Glutamatergic neuron (in vitro differentiated cells): ENCODE measurements around the gene OR7G1. TPM values are rescaled to one million over a fixed set of nuclear protein-coding genes. Genes with fewer than 3 reads are reported as not detected.

Experiments
- DNase-seq: peaks from one replicate; pipeline ENCODE4 v3.0.0; 2022
- H3K27ac Mint-ChIP-seq: one replicate; pipeline ENCODE4 v1.8.0; 2020; ENCODE audit warnings: mild to moderate bottlenecking, mixed read lengths, inconsistent platforms; ENCODE audit not compliant: unreplicated experiment
- H3K27me3 Mint-ChIP-seq: one replicate; pipeline ENCODE4 v1.8.0; 2020; ENCODE audit warnings: mild to moderate bottlenecking, moderate library complexity, mixed read lengths, inconsistent platforms; ENCODE audit not compliant: unreplicated experiment
- H3K36me3 Mint-ChIP-seq: one replicate; pipeline ENCODE4 v1.8.0; 2020; ENCODE audit warnings: mild to moderate bottlenecking, mixed read lengths, inconsistent platforms; ENCODE audit not compliant: unreplicated experiment
- H3K4me1 Mint-ChIP-seq: one replicate; pipeline ENCODE4 v1.8.0; 2020; ENCODE audit warnings: mild to moderate bottlenecking, low read depth, mixed read lengths, inconsistent platforms; ENCODE audit not compliant: unreplicated experiment
- H3K4me3 Mint-ChIP-seq: one replicate; pipeline ENCODE4 v1.8.0; 2020; ENCODE audit warnings: mild to moderate bottlenecking, mixed read lengths, inconsistent platforms; ENCODE audit not compliant: unreplicated experiment
- H3K9me3 Mint-ChIP-seq: one replicate; pipeline ENCODE4 v1.8.0; 2020; ENCODE audit warnings: mild to moderate bottlenecking, moderate library complexity, mixed read lengths, inconsistent platforms; ENCODE audit not compliant: unreplicated experiment
- total RNA-seq: library from RNA; stranded (reverse); fragmentation: NEBNext Ultra II Directional; extraction: Animal tissue kit (Norgen Biotek cat#: 25700); gene quantifications from one replicate; pipeline ENCODE4 v1.2.1, GENCODE V29; 2021; ENCODE audit not compliant: unreplicated experiment
- TF ChIP-seq, protein P1 (sequence below): fragments of 200-600 bp; sonication (generic); IDR thresholded peaks from one replicate; pipeline ENCODE4 v1.5.0; 2021; ENCODE audit not compliant: partially characterized antibody, unreplicated experiment

The OR7G1 gene
- total RNA-seq, 1 donor from 2014 or later: not detected

- peaks cover 6% of the 10 kb centered on the region for H3K9me3 Mint-ChIP-seq
- DNase-seq: no peak
- H3K27me3 Mint-ChIP-seq: peaks cover 4% of the 10 kb centered on the region
- TF ChIP-seq, protein P1, sequence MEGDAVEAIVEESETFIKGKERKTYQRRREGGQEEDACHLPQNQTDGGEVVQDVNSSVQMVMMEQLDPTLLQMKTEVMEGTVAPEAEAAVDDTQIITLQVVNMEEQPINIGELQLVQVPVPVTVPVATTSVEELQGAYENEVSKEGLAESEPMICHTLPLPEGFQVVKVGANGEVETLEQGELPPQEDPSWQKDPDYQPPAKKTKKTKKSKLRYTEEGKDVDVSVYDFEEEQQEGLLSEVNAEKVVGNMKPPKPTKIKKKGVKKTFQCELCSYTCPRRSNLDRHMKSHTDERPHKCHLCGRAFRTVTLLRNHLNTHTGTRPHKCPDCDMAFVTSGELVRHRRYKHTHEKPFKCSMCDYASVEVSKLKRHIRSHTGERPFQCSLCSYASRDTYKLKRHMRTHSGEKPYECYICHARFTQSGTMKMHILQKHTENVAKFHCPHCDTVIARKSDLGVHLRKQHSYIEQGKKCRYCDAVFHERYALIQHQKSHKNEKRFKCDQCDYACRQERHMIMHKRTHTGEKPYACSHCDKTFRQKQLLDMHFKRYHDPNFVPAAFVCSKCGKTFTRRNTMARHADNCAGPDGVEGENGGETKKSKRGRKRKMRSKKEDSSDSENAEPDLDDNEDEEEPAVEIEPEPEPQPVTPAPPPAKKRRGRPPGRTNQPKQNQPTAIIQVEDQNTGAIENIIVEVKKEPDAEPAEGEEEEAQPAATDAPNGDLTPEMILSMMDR: no peak
- peaks cover 8% of the 10 kb centered on the region for H3K36me3 Mint-ChIP-seq
- no peaks in the 10 kb centered on the region for H3K4me1 Mint-ChIP-seq
- no peak overlapping the region for H3K27ac Mint-ChIP-seq
- no peak overlapping the region for H3K4me3 Mint-ChIP-seq
Observed at GRCh38 chr19:9130965-9131364, 15.4 kb upstream of the OR7G1 start.

DNA sequence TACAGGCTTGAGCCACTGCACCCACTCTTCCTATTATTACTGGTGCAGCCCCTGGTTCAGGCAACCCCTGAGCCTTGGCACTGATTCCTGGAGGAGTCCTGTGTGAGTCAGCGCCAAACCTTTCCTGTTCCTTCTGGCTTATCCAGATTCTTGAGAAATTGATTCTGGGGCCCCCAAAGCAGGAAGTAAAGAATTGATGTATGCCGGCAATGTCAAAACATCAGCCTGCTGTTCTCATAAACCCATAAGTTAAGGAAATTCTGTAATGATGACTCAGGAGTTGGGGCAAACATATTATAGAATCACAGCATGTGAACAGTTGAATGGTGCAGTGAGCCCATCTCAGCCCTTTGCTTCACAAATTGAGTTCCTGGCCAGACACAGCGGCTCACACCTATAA is 12.6 kb upstream of the OR7G1 start:
- Mint-ChIP-seq H3K4me1 (no peaks in the 10 kb centered on the region), H3K9me3 (peaks cover 5% of the 10 kb centered on the region), H3K4me3 (no peak overlapping the region), H3K36me3 (peaks cover 9% of the 10 kb centered on the region), H3K27ac (no peak overlapping the region), H3K27me3 (peaks cover 4% of the 10 kb centered on the region)
- TF ChIP-seq, protein P1: no peak
- no peak for DNase-seq

DNA sequence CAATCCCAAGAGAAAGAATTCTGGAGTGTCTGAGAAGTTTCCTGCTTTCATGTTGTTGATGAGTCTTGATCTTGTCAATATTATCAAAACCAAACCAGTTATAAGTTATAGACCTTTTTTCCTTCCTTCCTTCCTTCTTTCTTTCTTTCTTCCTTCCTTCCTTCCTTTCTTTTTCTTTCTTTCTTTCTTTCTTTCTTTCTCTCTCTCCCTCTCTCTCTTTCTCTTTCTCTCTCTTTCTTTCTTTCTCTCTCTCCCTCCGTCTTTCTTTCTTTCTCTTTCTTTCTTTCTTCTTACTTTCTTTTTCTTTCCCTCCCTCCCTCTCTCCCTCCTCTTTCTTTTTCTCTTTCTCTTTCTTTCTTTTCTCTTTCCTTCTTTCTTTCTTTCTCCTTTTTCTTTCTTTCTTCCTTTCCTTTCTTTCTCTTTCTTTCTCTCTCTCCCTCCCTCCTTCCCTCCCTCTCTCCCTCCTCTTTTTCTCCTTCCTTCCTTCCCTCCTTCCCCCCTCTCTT is 11.4 kb upstream of the OR7G1 start, which contains the start of gene OR7G3:
OR7G3 (minus strand) TSS at position 51 of the 506 bp plus-strand sequence; CDS start at position 51, 0 bp downstream.
- Mint-ChIP-seq H3K4me3 (no peak within 1 kb of the TSS), H3K9me3 (peaks cover 4% of the 10 kb centered on the region), H3K27ac (no peak within 1 kb of the TSS)

DNA sequence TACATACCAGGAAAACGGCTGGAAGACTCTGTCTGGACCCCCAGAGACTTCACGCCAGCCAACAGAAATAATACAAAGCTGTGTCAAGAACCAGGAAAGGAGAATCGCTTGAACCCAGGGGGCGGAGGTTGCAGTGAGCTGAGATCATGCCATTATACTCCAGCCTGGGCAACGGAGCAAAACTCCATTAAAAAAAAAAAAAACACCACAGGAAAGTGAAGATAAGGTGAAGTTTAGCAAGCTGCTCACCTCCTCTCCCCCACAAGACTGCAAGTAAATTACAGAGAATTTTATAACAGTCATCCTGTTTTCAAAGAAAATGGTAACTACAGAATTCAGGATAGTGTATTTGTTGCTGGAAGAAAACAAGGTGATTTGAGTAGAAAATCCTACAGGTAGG is 984 bp upstream of the OR7G1 start:
- no peak for DNase-seq
- no peak overlapping the region for H3K4me3 Mint-ChIP-seq
- TF ChIP-seq, protein P1: no peak
- H3K27ac Mint-ChIP-seq: no peak overlapping the region
- no peaks in the 10 kb centered on the region for H3K36me3 Mint-ChIP-seq
- peaks cover 4% of the 10 kb centered on the region for H3K9me3 Mint-ChIP-seq
- H3K27me3 Mint-ChIP-seq: no peaks in the 10 kb centered on the region
- H3K4me1 Mint-ChIP-seq: no peaks in the 10 kb centered on the region

More for the DNA sequence above, 11.4 kb upstream of the OR7G1 start, which contains the start of gene OR7G3:
- no peak for DNase-seq
- TF ChIP-seq, protein P1: no peak
- Mint-ChIP-seq H3K4me1 (no peaks in the 10 kb centered on the region), H3K27me3 (peaks cover 4% of the 10 kb centered on the region), H3K36me3 (peaks cover 9% of the 10 kb centered on the region)

GRCh38 chr19:9109959-9110358 is 5.6 kb downstream of the OR7G1 start:
- TF ChIP-seq, protein P1: no peak
- no peak overlapping the region for H3K4me3 Mint-ChIP-seq
- peaks cover 9% of the 10 kb centered on the region for H3K9me3 Mint-ChIP-seq
- no peaks in the 10 kb centered on the region for H3K36me3 Mint-ChIP-seq
- no peak for DNase-seq
- no peaks in the 10 kb centered on the region for H3K4me1 Mint-ChIP-seq
- H3K27me3 Mint-ChIP-seq: no peaks in the 10 kb centered on the region
- no peak overlapping the region for H3K27ac Mint-ChIP-seq
